T-helper 9 cell (primary cell): ENCODE measurements around the gene INTS11.

Experiments used
- DNase-seq: peaks from one replicate; pipeline ENCODE4 v3.0.0-alpha.2; 2020

The INTS11 gene

DNA sequence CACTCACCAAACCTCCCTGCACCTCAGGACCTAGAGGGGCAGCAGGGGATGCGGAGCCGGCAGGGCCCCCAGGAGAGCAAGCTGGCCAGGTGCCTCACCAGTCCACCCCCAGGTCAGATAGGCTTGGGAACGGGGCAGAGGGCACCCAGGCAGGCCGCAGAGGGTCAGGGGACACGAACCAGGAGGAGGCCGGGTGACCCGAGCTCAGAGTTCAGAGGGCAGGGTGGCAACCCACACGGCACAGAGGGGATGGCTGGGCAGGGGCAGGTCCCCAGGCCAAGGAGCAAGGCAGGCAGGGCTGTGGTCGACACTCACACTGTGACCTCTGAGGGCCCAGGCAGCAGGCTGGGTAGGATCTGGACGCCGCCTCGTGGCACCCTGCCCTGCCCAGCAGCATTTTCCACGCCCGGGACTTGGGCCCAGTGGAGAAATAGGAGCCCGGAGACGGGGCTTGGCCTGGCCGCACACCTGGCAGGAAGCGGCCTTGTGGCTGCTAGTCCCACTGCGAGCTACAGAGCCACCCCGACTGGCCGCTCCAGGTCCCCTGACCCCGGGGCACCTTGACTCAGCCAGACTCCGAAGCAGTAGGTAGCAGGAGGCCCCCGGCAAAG is 19.5 kb upstream of the INTS11 start:
- no peak for DNase-seq

DNA sequence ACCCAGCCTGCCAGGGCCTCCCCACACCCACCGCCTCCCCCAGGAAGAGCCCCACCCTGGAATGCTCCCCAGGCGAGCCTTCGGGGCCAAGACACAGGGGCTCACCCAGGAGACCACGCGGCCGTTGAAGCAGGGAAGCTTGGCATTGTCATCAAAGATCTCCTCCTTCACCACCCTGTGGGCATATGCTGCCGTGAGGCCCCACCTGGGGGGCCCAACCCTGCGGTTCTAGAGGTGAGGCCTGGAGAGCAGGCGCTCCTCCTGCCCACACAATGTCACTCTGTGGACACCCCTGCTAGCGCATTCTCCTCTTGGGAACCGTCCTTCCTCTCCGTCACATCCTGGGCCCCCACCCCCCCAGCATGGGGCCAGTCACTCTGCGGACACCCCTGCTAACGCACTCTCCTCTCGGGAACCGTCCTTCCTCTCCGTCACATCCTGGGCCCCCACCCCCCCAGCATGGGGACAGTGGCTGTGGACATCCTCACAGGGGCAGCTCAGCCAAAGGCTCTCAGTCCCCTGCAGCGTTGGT is 18.2 kb upstream of the INTS11 start:
- no peak for DNase-seq

DNA sequence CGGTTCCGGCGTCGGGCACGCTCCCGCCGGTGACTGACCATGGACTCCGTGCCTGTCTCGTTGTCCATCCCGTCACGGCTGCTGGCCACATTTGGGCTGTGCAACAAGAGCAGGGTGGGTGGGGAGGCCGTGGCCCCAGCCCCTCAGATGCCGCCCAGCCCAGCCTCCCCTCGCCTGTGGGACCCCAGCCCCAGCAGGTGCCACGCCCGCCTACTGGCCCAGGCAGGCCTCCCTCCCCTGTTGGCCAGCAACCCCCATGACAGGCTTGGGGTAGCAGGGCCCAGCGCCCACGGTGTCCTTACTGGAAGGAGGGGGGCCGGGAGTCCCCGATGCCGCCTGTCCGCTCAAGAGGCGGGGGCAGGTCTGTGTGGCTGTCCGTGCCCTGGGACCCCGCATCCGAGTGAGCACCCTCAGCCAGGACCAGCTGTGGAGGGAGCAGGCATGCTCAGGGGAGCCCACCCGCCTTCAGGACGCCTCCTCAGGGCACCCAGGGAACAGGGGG is 17.7 kb upstream of the INTS11 start:
- no peak for DNase-seq

DNA sequence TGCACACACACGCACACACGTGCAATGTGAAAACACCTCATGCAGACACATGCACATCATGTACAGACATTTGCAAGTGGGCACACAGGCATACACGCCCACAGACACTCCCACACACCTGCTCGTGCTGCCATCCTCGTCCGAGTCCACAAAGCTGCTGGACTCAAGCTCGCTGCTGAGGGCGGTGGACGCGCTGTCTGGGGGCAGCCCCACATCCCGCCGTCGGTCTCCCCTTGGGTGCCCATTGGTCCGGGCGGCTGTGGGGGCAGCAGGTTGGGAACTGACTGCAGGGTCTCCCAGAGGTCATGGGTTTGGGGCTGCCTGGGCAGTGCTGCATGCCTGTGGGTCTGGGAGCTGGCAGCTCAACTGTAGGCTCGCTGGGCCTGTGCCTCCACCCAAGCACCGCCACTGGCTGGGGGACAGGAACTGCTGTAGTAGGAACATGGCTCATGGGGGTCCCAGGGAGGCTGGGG is 17.1 kb upstream of the INTS11 start:
- DNase-seq: no peak

DNA sequence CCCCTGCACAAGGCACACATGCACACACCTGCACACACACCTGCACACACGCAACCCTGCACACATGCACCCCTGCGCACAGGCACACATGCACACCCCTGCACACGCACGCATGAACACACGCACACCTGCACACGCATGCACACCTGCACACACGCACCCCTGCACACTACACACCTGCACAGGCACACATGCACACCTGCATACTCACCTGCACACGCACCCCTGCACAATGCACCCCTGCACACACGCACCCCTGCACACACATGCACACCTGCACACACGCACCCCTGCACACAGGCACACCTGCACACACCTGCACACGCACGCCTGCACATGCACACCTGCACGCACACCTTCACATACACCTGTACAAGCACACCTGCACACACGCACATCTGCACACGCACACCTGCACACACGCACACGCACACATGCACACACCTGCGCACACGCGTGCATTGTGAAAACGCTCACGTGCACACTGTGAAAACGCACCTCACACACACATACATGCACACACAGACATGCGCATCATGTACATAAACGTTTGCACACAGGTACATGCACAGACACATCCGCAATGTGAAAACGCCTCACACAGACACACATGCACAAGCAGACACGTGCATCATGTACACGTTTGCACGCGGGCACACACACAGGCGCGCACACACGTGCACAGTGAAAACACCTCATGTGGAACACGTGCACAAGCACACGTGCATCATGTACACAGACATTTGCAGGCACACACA is 16.5 kb upstream of the INTS11 start:
- no peak for DNase-seq

DNA sequence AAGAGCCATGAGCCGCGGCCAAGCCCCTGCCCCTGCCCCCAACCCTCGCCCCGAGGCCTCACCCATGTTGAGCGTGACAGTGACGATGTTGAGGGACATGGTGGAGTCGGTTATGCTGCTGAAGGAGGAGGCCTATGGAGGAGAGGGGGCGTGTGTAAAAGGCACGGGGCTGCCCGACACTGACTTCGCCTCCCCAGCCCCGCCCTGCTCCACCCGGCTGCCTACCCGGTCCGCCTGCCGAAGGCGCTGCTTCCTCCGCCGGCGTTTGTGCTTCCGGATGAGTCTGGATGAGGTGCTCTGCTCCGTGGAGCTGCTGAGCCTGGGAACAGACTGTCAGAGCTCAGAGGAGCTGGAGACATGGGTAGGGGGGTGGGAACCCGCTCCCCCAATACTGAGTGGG is 15.7 kb upstream of the INTS11 start:
- no peak for DNase-seq

DNA sequence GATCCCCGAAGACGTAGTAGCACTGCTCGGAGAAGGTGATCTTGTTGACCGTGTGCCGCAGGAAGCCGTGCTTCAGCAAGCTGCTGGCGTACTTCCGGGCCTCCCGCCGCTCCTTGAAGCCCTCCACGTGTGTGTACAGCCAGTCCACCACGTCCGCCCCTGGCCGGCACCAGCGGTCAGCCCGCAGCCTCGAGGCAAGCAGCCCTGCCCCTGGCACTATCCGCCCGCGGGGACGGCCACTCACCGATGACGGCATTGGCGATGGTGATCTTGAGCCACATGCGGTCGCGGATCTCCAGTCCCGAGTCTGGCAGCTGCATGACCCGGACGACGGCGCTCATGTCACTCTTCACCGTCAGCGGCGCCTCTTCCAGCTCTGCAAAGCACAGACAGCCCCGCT is 13.8 kb upstream of the INTS11 start:
- no peak for DNase-seq

DNA sequence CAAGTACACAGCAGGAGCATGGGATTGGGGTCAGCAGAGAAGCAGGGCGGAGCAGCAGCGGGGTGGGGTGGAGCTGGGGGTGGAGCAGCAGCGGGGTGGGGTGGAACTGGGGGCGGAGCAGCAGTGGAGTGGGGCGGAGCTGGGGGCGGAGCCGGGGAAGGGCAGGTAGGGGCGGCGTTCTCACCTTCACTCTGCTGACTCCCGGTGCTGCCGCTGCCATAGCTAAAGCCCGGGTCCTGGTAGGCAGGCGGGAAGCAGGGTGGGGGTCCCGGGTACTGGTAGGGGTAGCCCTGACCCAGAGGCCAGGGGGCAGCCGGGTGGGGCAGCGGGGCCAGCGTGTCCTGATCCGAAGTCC is 13.3 kb upstream of the INTS11 start:
- DNase-seq: no peak

DNA sequence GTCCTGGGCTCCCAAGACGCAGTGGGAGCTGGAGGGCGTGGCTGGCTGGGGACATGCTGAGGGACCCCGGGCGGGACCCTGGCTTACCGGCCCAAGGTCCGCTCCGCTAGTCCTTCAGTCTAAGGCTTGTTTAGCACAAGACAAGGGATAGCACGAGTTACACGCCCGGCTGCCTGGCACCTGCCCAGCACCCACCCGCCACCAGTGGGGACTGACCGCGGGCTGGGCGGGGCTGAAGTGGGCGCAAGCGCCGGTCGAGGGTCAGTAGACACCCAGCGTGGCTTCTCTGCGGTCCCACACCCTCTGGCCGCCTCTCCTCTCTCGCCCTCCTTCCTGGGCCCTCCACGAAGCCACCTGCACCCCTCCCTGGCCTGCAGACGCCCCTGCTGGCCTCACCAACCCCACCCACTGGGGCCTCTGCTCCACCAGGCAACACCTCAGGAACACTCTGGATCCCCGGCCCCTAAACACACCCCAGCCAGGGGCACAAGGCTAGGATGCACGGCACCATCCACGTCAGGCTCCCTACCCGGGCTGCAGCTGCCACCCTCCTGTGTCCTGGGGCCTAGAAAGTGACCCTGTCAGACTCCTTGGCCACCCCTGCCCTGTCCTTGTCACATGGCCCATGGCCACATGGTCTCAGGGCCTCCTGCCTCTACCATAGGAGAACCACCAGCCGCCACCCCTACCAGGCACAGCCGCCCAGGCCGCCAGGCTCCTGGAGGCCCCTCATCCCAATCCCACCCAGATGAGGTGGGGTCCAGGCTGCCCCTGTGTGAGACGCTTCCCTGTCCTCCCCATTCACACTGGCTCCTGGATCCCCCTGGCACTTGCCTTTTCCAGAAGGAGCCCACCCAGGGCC is 12.7 kb upstream of the INTS11 start:
- DNase-seq: no peak

DNA sequence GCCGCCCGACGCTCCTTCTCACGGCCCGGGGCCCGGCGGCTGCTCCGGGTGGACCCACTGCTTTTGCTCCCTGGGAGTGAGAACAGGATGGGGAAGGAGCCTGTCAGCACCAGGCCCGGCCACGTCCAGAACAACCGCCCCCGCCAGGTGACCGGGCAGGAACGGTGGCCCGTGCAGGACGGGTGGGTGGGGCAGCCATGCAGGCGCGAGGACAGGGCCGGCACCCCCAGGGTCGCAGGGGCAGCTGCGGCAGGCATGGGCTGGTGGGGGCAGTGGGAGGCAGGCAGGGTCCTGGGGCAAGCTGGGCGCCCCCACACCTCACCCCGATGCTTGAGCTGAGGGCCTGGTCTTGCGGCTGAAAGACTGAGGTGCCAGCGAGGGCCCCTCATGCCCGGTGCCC is 12.0 kb upstream of the INTS11 start:
- no peak for DNase-seq

DNA sequence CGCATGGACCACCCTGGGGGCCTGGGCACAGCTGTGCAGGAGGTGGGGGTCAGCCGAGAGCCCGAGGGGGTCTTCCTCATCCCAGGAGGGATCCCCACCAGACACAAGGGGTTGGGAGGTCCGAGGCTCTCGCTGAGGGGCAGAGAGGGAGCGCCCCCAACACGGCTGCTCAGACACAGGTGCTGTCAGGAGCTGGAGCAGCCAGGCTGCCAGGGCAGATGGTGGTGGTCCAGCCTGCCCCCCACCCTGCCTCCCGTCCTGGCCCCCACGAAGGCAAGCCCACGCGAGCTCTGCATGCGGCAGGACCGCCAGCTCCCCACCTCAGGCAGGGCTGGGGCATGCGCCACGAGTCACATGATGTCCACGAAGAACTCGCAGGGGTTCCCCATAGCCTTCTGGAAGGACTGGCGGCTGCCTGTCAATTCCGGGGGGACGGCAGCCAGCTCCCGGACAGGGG is 11.4 kb upstream of the INTS11 start:
- no peak for DNase-seq

DNA sequence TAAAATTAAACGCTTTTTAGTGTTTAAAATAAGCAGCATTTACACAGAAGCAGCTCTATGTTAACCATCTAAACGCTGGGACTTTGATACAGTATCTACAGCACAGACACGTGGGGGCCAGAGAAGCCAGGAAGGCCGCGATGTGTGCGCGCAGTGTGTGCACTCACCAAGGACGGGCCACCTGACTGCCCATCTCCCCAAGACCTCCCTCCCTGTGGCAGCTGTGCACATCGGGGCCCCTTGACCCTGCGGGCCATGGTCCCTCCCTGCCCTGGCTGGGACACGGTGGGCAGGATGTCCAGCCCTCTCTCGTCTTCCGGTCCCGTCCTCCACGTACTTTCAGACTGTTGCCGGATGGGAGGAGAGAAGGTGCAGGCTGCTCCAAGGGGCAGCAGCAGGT is 10.8 kb upstream of the INTS11 start:
- DNase-seq: no peak

DNA sequence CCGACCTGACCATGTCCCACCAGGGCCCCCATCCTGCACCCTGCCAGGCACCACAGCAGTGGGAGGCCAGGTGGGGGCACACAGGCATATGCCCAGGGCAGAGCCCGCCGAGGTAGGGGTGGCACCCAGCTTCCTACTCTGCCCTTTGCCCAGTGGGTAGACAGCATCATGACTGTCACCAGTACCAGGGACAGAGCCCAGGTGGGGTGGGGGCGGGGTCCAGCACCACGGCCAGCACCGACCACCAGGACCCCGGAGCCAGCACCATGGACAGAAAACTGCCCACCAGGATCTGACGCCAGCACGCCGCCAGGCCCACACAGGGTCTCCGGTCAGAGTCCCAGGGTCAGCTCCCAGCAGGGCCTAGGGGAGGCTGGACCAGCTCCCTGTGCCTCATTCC is 10.4 kb upstream of the INTS11 start:
- no peak for DNase-seq

DNA sequence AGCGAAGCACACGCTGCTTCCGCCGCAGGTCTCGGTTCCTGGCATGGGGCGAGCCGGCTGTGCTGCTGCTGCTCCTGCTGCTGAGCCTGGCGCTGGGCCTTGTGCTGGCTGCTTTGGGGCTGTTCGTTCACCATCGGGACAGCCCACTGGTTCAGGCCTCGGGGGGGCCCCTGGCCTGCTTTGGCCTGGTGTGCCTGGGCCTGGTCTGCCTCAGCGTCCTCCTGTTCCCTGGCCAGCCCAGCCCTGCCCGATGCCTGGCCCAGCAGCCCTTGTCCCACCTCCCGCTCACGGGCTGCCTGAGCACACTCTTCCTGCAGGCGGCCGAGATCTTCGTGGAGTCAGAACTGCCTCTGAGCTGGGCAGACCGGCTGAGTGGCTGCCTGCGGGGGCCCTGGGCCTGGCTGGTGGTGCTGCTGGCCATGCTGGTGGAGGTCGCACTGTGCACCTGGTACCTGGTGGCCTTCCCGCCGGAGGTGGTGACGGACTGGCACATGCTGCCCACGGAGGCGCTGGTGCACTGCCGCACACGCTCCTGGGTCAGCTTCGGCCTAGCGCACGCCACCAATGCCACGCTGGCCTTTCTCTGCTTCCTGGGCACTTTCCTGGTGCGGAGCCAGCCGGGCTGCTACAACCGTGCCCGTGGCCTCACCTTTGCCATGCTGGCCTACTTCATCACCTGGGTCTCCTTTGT is 9.2 kb upstream of the INTS11 start:
- DNase-seq: no peak

DNA sequence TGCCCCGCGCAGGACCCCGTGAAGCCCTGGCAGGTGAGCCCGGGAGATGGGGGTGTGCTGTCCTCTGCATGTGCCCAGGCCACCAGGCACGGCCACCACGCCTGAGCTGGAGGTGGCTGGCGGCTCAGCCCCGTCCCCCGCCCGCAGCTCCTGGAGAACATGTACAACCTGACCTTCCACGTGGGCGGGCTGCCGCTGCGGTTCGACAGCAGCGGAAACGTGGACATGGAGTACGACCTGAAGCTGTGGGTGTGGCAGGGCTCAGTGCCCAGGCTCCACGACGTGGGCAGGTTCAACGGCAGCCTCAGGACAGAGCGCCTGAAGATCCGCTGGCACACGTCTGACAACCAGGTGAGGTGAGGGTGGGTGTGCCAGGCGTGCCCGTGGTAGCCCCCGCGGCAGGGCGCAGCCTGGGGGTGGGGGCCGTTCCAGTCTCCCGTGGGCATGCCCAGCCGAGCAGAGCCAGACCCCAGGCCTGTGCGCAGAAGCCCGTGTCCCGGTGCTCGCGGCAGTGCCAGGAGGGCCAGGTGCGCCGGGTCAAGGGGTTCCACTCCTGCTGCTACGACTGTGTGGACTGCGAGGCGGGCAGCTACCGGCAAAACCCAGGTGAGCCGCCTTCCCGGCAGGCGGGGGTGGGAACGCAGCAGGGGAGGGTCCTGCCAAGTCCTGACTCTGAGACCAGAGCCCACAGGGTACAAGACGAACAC is 8.5 kb upstream of the INTS11 start:
- no peak for DNase-seq

DNA sequence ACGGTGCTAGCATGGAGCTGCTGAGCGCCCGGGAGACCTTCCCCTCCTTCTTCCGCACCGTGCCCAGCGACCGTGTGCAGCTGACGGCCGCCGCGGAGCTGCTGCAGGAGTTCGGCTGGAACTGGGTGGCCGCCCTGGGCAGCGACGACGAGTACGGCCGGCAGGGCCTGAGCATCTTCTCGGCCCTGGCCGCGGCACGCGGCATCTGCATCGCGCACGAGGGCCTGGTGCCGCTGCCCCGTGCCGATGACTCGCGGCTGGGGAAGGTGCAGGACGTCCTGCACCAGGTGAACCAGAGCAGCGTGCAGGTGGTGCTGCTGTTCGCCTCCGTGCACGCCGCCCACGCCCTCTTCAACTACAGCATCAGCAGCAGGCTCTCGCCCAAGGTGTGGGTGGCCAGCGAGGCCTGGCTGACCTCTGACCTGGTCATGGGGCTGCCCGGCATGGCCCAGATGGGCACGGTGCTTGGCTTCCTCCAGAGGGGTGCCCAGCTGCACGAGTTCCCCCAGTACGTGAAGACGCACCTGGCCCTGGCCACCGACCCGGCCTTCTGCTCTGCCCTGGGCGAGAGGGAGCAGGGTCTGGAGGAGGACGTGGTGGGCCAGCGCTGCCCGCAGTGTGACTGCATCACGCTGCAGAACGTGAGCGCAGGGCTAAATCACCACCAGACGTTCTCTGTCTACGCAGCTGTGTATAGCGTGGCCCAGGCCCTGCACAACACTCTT is 7.7 kb upstream of the INTS11 start:
- no peak for DNase-seq

DNA sequence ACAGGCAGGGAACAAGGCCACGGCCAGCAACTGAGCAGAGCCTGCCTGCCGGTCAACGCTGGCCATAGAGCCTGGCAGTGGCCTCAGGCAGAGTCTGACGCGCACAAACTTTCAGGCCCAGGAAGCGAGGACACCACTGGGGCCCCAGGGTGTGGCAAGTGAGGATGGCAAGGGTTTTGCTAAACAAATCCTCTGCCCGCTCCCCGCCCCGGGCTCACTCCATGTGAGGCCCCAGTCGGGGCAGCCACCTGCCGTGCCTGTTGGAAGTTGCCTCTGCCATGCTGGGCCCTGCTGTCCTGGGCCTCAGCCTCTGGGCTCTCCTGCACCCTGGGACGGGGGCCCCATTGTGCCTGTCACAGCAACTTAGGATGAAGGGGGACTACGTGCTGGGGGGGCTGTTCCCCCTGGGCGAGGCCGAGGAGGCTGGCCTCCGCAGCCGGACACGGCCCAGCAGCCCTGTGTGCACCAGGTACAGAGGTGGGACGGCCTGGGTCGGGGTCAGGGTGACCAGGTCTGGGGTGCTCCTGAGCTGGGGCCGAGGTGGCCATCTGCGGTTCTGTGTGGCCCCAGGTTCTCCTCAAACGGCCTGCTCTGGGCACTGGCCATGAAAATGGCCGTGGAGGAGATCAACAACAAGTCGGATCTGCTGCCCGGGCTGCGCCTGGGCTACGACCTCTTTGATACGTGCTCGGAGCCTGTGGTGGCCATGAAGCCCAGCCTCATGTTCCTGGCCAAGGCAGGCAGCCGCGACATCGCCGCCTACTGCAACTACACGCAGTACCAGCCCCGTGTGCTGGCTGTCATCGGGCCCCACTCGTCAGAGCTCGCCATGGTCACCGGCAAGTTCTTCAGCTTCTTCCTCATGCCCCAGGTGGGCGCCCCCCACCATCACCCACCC is 6.9 kb upstream of the INTS11 start, which contains the start of gene TAS1R3:
TSS of gene TAS1R3 (plus strand) at position 213 of the 898 bp plus-strand sequence. CDS start at position 279, 66 bp downstream.
- DNase-seq: no peak

DNA sequence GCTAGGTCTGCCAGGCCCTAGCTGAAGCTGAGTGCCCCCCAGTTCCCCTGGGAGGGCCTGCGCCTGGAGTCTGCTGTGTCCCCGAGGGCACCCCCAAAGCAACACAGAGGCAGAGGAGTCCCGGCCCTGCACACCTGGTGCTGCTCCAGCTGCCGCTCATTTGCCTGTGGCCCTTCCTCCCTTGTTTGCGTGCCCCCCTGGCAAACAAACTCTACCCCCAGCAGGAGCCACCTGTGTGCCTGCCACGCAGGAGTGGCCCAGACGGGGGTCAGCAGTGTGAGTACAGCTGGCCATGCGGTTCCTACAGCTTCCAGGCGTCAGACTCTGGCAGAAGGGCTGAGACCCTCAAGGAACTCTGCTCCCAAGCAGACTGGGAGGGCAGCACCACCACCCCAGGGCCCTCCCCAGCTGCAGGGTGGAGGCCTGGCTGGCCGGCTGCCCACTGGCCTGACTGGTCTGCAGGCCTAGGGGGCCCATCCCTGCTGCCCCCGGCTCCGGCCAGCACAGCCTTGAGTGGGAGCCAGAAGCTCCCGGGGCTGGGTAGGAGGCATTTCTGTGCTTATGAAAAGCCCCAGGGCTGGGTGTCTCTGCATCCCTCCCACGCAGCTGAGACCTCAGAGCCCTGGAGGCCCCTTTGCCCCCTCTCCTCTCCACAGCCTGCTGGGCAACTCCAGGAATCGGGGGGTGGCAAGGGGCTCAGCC is 6.1 kb upstream of the INTS11 start:
- no peak for DNase-seq
